Measurements from ENCODE around the gene DOK3.

- TF ChIP-seq CTCF (conservative IDR thresholded peaks at IDR 0.05; ENCODE audit: low read depth in 2 of 2) = no peak
- no peak for TF ChIP-seq EZH2phosphoT487 (IDR thresholded peaks at IDR 0.05; ENCODE audit: unreplicated experiment)
- no peak for TF ChIP-seq JUNB (IDR thresholded peaks at IDR 0.05; ENCODE audit: unreplicated experiment)
- no peak for TF ChIP-seq EZH2 (IDR thresholded peaks at IDR 0.05; ENCODE audit: low read depth, unreplicated experiment)
- TF ChIP-seq NANOG (IDR thresholded peaks at IDR 0.05; ENCODE audit: borderline replicate concordance) = no peak
- TF ChIP-seq POLR2AphosphoS5 (IDR thresholded peaks at IDR 0.05; ENCODE audit: low read depth) = peak; percentile 3; the same call in 1 of the 2 replicates
Measured at GRCh38 chr5:177462021-177462670, 47.5 kb downstream of the DOK3 start.
